GM18526 (cell line): ENCODE data around the gene TEAD2.

Source experiments
- POLR2A ChIP-seq: IDR thresholded peaks from 3 replicates; pipeline ENCODE4 v1.6.1; 2011; ENCODE audit not compliant: insufficient read length; ENCODE audit errors: extremely low read depth

Gene TEAD2

GRCh38 chr19:49328741-49329140 is 33.5 kb downstream of the TEAD2 start:
- TF ChIP-seq POLR2A, result no peak

- no peak for TF ChIP-seq POLR2A
Measured at GRCh38 chr19:49327878-49328544, 34.2 kb downstream of the TEAD2 start.

- TF ChIP-seq POLR2A, result no peak
Measured at GRCh38 chr19:49326165-49326704, 36.0 kb downstream of the TEAD2 start.

- no peak for TF ChIP-seq POLR2A
Measured at GRCh38 chr19:49324801-49325576, 37.2 kb downstream of the TEAD2 start, which contains the start of gene SLC6A16. SLC6A16 (minus strand) TSS chr19:49325191; CDS start chr19:49311347, 13,844 bp downstream.

GRCh38 chr19:49318296-49318695 is 43.9 kb downstream of the TEAD2 start:
- no peak for TF ChIP-seq POLR2A

- no peak for TF ChIP-seq POLR2A
Measured at GRCh38 chr19:49316284-49316683, 45.9 kb downstream of the TEAD2 start.

GRCh38 chr19:49315111-49315510 is 47.1 kb downstream of the TEAD2 start:
- no peak for TF ChIP-seq POLR2A

- no peak for TF ChIP-seq POLR2A
Measured at GRCh38 chr19:49309087-49309486, 53.1 kb downstream of the TEAD2 start.

GRCh38 chr19:49301866-49302252 is 60.4 kb downstream of the TEAD2 start:
- TF ChIP-seq POLR2A, result no peak

GRCh38 chr19:49301165-49301865 is 60.9 kb downstream of the TEAD2 start:
- TF ChIP-seq POLR2A, result no peak

- no peak for TF ChIP-seq POLR2A
Measured at GRCh38 chr19:49297403-49297802, 64.8 kb downstream of the TEAD2 start.

GRCh38 chr19:49295208-49295880 is 66.9 kb downstream of the TEAD2 start:
- TF ChIP-seq POLR2A, result no peak

- no peak for TF ChIP-seq POLR2A
Measured at GRCh38 chr19:49294401-49294800, 67.8 kb downstream of the TEAD2 start.
